Ishikawa (cell line): ENCODE measurements around the gene SLC6A12.

Source experiments
- CEBPB ChIP-seq: IDR thresholded peaks from 2 replicates; pipeline ENCODE4 v1.6.1; 2012
- CREB1 ChIP-seq: IDR thresholded peaks from 2 replicates; pipeline ENCODE4 v1.6.1; 2012; ENCODE audit warnings: low read depth
- EGR1 ChIP-seq: IDR thresholded peaks from 2 replicates; pipeline ENCODE4 v1.6.1; 2012
- EP300 ChIP-seq: IDR thresholded peaks from 2 replicates; pipeline ENCODE4 v1.6.1; 2012; ENCODE audit warnings: borderline replicate concordance
- FOXM1 ChIP-seq: IDR thresholded peaks from 2 replicates; pipeline ENCODE4 v1.6.1; 2012; ENCODE audit warnings: low read depth, borderline replicate concordance
- MAX ChIP-seq: IDR thresholded peaks from 2 replicates; pipeline ENCODE4 v1.6.1; 2012
- NFIC ChIP-seq: IDR thresholded peaks from 2 replicates; pipeline ENCODE4 v1.6.1; 2012
- RAD21 ChIP-seq: IDR thresholded peaks from 2 replicates; pipeline ENCODE4 v1.6.1; 2012; ENCODE audit warnings: low read depth
- REST ChIP-seq: IDR thresholded peaks from 2 replicates; pipeline ENCODE4 v1.6.1; 2012; ENCODE audit warnings: low read depth, mild to moderate bottlenecking
- TAF1 ChIP-seq: IDR thresholded peaks from 2 replicates; pipeline ENCODE4 v1.6.1; 2012; ENCODE audit warnings: low read depth, mild to moderate bottlenecking
- TCF12 ChIP-seq: IDR thresholded peaks from 2 replicates; pipeline ENCODE4 v1.6.1; 2012; ENCODE audit warnings: low read depth
- TEAD4 ChIP-seq: IDR thresholded peaks from 2 replicates; pipeline ENCODE4 v1.6.1; 2012
- YY1 ChIP-seq: IDR thresholded peaks from 2 replicates; pipeline ENCODE4 v1.6.1; 2012; ENCODE audit warnings: low read depth
- ZBTB7A ChIP-seq: IDR thresholded peaks from 2 replicates; pipeline ENCODE4 v1.6.1; 2012; ENCODE audit warnings: low read depth
- TF ChIP-seq, protein P1 (sequence below): IDR thresholded peaks from 2 replicates; pipeline ENCODE4 v1.6.1; 2012

SLC6A12 gene

DNA sequence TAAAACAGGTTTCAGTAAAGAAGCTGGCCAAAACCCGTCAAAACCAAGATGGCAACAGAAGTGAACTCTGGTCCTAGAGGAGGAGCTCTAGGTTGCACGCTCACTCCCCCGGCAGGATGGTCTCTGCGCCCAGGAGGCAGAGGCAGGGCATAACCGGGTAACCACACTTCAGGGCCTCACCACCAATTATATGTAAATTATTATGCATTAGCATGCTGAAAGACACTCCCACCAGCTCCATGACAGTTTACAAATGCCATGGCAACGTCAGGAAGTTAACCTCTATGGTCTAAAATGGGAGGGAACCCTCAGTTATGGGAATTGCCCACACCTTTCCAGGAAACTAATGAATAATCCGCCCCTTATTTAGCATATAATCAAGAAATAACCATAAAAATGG lies 20.1 kb upstream of the SLC6A12 start:
- TF ChIP-seq MAX (no peak), EP300 (no peak), RAD21 (no peak), FOXM1 (no peak), YY1 (no peak), TCF12 (no peak), NFIC (no peak), EGR1 (no peak), TEAD4 (no peak), REST (no peak), CEBPB (no peak), TAF1 (no peak), CREB1 (no peak), ZBTB7A (no peak)
- TF ChIP-seq, protein P1, sequence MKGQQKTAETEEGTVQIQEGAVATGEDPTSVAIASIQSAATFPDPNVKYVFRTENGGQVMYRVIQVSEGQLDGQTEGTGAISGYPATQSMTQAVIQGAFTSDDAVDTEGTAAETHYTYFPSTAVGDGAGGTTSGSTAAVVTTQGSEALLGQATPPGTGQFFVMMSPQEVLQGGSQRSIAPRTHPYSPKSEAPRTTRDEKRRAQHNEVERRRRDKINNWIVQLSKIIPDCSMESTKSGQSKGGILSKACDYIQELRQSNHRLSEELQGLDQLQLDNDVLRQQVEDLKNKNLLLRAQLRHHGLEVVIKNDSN = no peak

GRCh38 chr12:233615-233968 lies 19.6 kb upstream of the SLC6A12 start:
- TF ChIP-seq MAX (no peak), CREB1 (no peak), EP300 (no peak), TAF1 (no peak), EGR1 (no peak)
- TF ChIP-seq, protein P1 = no peak

DNA sequence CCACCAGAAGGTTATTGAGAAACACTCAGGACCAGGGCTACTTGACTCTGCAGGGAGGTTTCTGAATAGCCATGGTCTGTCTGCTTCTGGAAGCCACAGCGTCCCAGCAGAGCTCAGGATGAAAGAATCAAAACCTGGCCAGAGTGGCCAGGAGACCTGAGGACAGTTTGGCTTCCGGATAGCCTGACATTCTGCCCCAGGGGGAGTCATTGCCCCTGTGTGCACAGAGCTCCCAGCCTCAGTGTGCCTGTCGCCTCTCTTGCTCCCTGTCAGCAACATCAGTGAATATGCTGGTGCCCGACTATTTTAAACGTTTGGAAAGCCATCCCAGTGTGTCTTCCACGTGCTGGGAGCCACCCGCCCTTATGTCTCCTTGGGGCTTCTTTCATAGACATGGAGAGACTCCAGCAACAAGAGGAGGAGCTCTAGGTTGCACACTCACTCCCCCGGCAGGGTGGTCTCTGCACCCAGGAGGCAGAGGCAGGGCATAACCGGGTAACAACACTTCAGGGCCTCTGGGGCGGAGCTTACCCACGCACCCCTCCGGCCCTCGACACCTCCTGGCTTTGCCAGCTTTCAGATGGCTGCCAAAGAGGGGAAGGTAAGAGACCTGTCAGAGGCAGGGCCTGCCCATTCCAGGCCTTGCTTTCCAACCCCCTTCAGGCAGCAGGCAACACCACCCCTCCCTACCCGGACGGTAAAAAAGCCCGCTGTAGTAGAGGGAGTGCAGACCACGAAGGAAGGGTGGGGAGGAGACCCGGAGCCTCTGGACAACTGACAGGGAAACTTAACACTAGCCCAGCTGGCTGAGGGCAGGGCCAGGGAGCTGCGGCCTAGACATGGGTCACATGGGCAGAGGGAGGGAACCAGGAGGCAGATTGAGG lies 19.0 kb upstream of the SLC6A12 start:
- TF ChIP-seq, protein P1 = peak; percentile 64
- TF ChIP-seq REST (no peak), NFIC (no peak), RAD21 (no peak), ZBTB7A (no peak)

GRCh38 chr12:230925-231671 lies 17.1 kb upstream of the SLC6A12 start:
- TF ChIP-seq, protein P1 = no peak
- TF ChIP-seq ZBTB7A (no peak), TAF1 (no peak), RAD21 (no peak), NFIC (no peak), CEBPB (no peak), EP300 (no peak), FOXM1 (no peak), CREB1 (no peak), TEAD4 (no peak)

DNA sequence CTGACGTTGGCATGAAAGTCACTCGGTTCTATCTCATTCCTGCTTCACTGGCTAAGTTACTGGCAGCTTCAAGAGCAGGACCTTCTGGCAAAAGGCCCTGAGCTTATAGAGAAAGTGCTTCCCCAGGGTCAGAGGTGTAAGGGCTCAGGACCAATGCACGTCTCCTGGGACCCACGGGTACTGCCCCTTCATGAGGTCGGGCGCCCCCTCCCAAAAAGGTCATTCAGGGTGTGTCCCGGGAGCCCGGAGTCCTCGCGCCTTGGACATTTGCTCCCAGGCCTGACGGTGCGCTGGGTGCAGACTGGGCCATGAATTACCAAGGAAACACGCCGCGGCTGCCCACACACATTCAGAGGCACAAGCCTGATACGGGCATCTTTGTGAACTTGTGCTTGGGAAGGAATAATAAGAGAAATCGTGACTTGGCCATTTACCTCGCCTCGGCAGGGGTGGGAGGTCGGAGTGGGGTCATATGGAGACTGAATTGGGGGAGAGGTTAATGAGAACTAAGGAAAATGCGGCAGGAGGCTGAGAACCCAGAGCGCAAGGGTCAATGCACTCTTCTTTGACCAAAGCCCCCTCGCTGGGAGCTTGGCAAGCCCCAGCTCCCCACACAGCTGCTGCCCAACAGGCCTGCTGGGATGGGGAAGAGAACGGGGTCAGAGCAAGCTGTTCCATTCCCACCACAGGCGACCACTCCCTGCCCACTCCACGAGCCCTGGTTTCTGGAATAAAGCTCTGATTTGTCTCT lies 15.7 kb upstream of the SLC6A12 start:
- TF ChIP-seq ZBTB7A (no peak), EGR1 (no peak), CEBPB (no peak), NFIC (no peak), FOXM1 (no peak), CREB1 (no peak), TCF12 (no peak), MAX (no peak), TAF1 (no peak), REST (no peak), YY1 (no peak), TEAD4 (no peak), RAD21 (no peak), EP300 (no peak)
- TF ChIP-seq, protein P1 = no peak
